A549 (cell line): ENCODE data around the gene SPECC1L. TPM values are rescaled to one million over a fixed set of nuclear protein-coding genes. Genes with fewer than 3 reads are reported as not detected.
"Not testable (repeated sequence)": the region's sequence is repeated elsewhere in the genome, so short reads cannot be mapped to it uniquely, and the experiment has no call there.

Source experiments
- ATAC-seq, 2 experiments: fragments of 200-7000 bp in 1 of 2; fragments of >200 bp in 1 of 2; cut with Nextera tagmentation in 1 of 2; cut with Tn5 transposase in 1 of 2; 3 replicates each; pipeline versions ENCODE4 v1.8.0 to v1.9.1; 2018 to 2020; ENCODE audit warnings: mild to moderate bottlenecking in 1 of 2, moderate library complexity in 1 of 2
- CTCF ChIA-PET: fragments of 300-600 bp; sonication (Branson Sonifier 250); formaldehyde crosslinking; extraction: SDS; loops from one replicate; lab custom pipeline; 2021; ENCODE audit warnings: antibody characterized with exemption, inconsistent platforms; lab: Yijun Ruan, JAX
- POLR2A ChIA-PET: fragments of 350-600 bp; formaldehyde crosslinking; extraction: SDS; loops from one replicate; lab custom pipeline; 2021; ENCODE audit warnings: antibody characterized with exemption, inconsistent platforms; lab: Yijun Ruan, JAX
- DNase-seq, 2 experiments: peaks; one replicate each; pipeline versions ENCODE4 v3.0.0 to v3.0.0-alpha.2; 2011 to 2016; ENCODE audit warnings: low read depth in 1 of 2, low spot score in 1 of 2
- FAIRE-seq: peaks from 2 replicates; lab custom pipeline; 2011; peaks lifted over from hg19 to GRCh38; lab: Jason Lieb, UNC
- H3K27ac ChIP-seq, 2 experiments: fragments of >200 bp; sonication (Bioruptor Twin); formaldehyde crosslinking; 3 replicates each; pipeline ENCODE4 v1.5.1; 2016 to 2017
- H3K4me1 ChIP-seq: fragments of >200 bp; sonication (Bioruptor Twin); formaldehyde crosslinking; 3 replicates; pipeline ENCODE4 v1.6.1; 2016
- H3K4me2 ChIP-seq: fragments of >200 bp; sonication (Bioruptor Twin); formaldehyde crosslinking; 3 replicates; pipeline ENCODE4 v1.6.1; 2016
- H3K4me3 ChIP-seq: fragments of >200 bp; sonication (Bioruptor Twin); formaldehyde crosslinking; 3 replicates; pipeline ENCODE4 v1.5.1; 2016
- H3K9me3 ChIP-seq: fragments of >200 bp; sonication (Bioruptor Twin); formaldehyde crosslinking; 3 replicates; pipeline ENCODE4 v1.6.1; 2016
- CBX8 ChIP-seq: fragments of 200-600 bp; sonication (generic); IDR thresholded peaks from 2 replicates; pipeline ENCODE4 v1.6.1; 2016
- EHF ChIP-seq: fragments of 250-450 bp; sonication (Bioruptor Pico); IDR thresholded peaks from 2 replicates; pipeline ENCODE4 v1.5.0; 2020; ENCODE audit warnings: mild to moderate bottlenecking
- EHMT2 ChIP-seq: fragments of 200-600 bp; sonication (generic); IDR thresholded peaks from 2 replicates; pipeline ENCODE4 v1.6.1; 2016; ENCODE audit warnings: antibody characterized with exemption, low read depth, mild to moderate bottlenecking, moderate library complexity
- ELK1 ChIP-seq: fragments of 150-350 bp; IDR thresholded peaks from 2 replicates; pipeline ENCODE4 v1.6.1; 2014; ENCODE audit warnings: low read depth, mild to moderate bottlenecking, low read length
- GATA3 ChIP-seq: IDR thresholded peaks from 2 replicates; pipeline ENCODE4 v1.6.1; 2012; ENCODE audit warnings: borderline replicate concordance
- HES2 ChIP-seq: fragments of >200 bp; sonication (Bioruptor Twin); formaldehyde crosslinking; IDR thresholded peaks from 2 replicates; pipeline ENCODE4 v1.6.1; 2016
- HOXA7 ChIP-seq: fragments of 250-450 bp; sonication (Bioruptor Pico); IDR thresholded peaks from 2 replicates; pipeline ENCODE4 v1.5.0; 2020; ENCODE audit warnings: mild to moderate bottlenecking, moderate library complexity
- KDM5A ChIP-seq: fragments of 200-600 bp; sonication (generic); IDR thresholded peaks from 2 replicates; pipeline ENCODE4 v1.6.1; 2016; ENCODE audit warnings: antibody characterized with exemption, mild to moderate bottlenecking
- MYC ChIP-seq: IDR thresholded peaks from 2 replicates; pipeline ENCODE4 v1.6.1; 2012; ENCODE audit warnings: mild to moderate bottlenecking, inconsistent platforms, low read length, improper control_type of control experiment, borderline replicate concordance
- NPAS2 ChIP-seq: fragments of 250-450 bp; sonication (Bioruptor Pico); IDR thresholded peaks from 2 replicates; pipeline ENCODE4 v1.8.0; 2022; ENCODE audit warnings: mild to moderate bottlenecking, moderate library complexity, borderline replicate concordance
- PHF8 ChIP-seq: fragments of 200-600 bp; sonication (generic); IDR thresholded peaks from 2 replicates; pipeline ENCODE4 v1.6.1; 2016; ENCODE audit warnings: low read depth, mild to moderate bottlenecking, antibody characterized with exemption, moderate library complexity, borderline replicate concordance
- POLR2AphosphoS2 ChIP-seq: conservative IDR thresholded peaks from 2 replicates; pipeline ENCODE4 v1.6.1; 2012; ENCODE audit warnings: low read length, improper control_type of control experiment, inconsistent platforms
- RFX5 ChIP-seq: fragments of 450-650 bp; IDR thresholded peaks from 2 replicates; pipeline ENCODE4 v1.7.1; 2014; ENCODE audit warnings: antibody characterized with exemption, mild to moderate bottlenecking, moderate library complexity
- SREBF2 ChIP-seq: fragments of 450-650 bp; IDR thresholded peaks from 2 replicates; pipeline ENCODE4 v1.6.1; 2014; ENCODE audit warnings: mild to moderate bottlenecking, moderate library complexity
- TFCP2L1 ChIP-seq: fragments of 250-450 bp; sonication (Bioruptor Pico); IDR thresholded peaks from 2 replicates; pipeline ENCODE4 v1.5.0; 2021; ENCODE audit warnings: mild to moderate bottlenecking
- ZFP36 ChIP-seq: fragments of 450-650 bp; IDR thresholded peaks from 2 replicates; pipeline ENCODE4 v1.6.1; 2014; ENCODE audit warnings: borderline replicate concordance; ENCODE audit not compliant: partially characterized antibody
- ZNF302 ChIP-seq: fragments of 250-450 bp; sonication (Bioruptor Pico); IDR thresholded peaks from 2 replicates; pipeline ENCODE4 v1.9.0; 2021; ENCODE audit warnings: inconsistent platforms, mild to moderate bottlenecking, moderate library complexity
- ZSCAN20 ChIP-seq: fragments of 250-450 bp; sonication (Bioruptor Pico); IDR thresholded peaks from 2 replicates; pipeline ENCODE4 v1.8.0; 2022; ENCODE audit warnings: mild to moderate bottlenecking, moderate library complexity
- WGBS: methylation state at CpG from one replicate; pipeline ENCODE4 v1.1.6; 2017; ENCODE audit errors: missing lambda C conversion rate; 5-methylcytosine and 5-hydroxymethylcytosine counted together
- polyA plus RNA-seq, 4 experiments: library from polyadenylated mRNA; depleted of rRNA in 3 of 4; stranded (reverse); fragments of >200 nt; fragmentation: RNase III in 1 of 4; extraction: RNeasy Plus Mini Kit Qiagen cat#74134 plus additional on column Dnase treatment in 1 of 4; gene quantifications; 2 replicates in 3 of 4; 3 replicates in 1 of 4; pipeline ENCODE4 v1.2.3, GENCODE V29; 2011 to 2017
- TF ChIP-seq, protein P1 (sequence below): fragments of 250-450 bp; sonication (Bioruptor Pico); IDR thresholded peaks from 2 replicates; pipeline ENCODE4 v1.5.0; 2021; ENCODE audit warnings: mild to moderate bottlenecking, moderate library complexity, borderline replicate concordance
- TF ChIP-seq, protein P2 (sequence below): fragments of 250-450 bp; sonication (Bioruptor Pico); IDR thresholded peaks from 2 replicates; pipeline ENCODE4 v1.5.0; 2020; ENCODE audit warnings: low read depth, mild to moderate bottlenecking, moderate library complexity

SPECC1L gene
- polyA plus RNA-seq, 2 of the 4 experiments (the other 2 are of a cell fraction): 14.8 to 25.2 TPM

- no peak overlapping the region for H3K27ac ChIP-seq
- H3K9me3 ChIP-seq: no peaks in the 10 kb centered on the region
- no peak overlapping the region for H3K4me2 ChIP-seq
- FAIRE-seq (no peak), ATAC-seq (no peak), DNase-seq (no peak)
- peaks cover 46% of the 10 kb centered on the region for H3K4me1 ChIP-seq
- TF ChIP-seq EHMT2 (no peak), HOXA7 (CRISPR knock-in tag) (no peak), ELK1 (no peak), POLR2AphosphoS2 (no peak), ZNF302 (CRISPR knock-in tag) (no peak), ZFP36 (no peak), TFCP2L1 (CRISPR knock-in tag) (no peak), CBX8 (no peak)
- TF ChIP-seq, protein P1, sequence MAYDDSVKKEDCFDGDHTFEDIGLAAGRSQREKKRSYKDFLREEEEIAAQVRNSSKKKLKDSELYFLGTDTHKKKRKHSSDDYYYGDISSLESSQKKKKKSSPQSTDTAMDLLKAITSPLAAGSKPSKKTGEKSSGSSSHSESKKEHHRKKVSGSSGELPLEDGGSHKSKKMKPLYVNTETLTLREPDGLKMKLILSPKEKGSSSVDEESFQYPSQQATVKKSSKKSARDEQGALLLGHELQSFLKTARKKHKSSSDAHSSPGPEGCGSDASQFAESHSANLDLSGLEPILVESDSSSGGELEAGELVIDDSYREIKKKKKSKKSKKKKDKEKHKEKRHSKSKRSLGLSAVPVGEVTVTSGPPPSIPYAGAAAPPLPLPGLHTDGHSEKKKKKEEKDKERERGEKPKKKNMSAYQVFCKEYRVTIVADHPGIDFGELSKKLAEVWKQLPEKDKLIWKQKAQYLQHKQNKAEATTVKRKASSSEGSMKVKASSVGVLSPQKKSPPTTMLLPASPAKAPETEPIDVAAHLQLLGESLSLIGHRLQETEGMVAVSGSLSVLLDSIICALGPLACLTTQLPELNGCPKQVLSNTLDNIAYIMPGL: no peak
- no peak overlapping the region for H3K4me3 ChIP-seq
- CTCF ChIA-PET: no interaction called here
- POLR2A ChIA-PET: interaction anchor here (1.0 kb wide), 1 partner anchor 265 kb away, joined by 5 read pairs; the partner anchor contains the start of gene GUCD1
Measured at GRCh38 chr22:24290459-24290858, 19.8 kb downstream of the SPECC1L start.

GRCh38 chr22:24291515-24292201 lies 21.0 kb downstream of the SPECC1L start:
- no peaks in the 10 kb centered on the region for H3K9me3 ChIP-seq
- H3K4me3 ChIP-seq: no peak overlapping the region
- TF ChIP-seq ELK1: no peak
- TF ChIP-seq EHF (CRISPR knock-in tag): no peak
- TF ChIP-seq RFX5: no peak
- no peak for TF ChIP-seq NPAS2
- no peak for TF ChIP-seq ZNF302 (CRISPR knock-in tag)
- TF ChIP-seq KDM5A: no peak
- no peak for TF ChIP-seq MYC
- TF ChIP-seq PHF8: no peak
- no peak for TF ChIP-seq ZSCAN20
- TF ChIP-seq GATA3: no peak
- no peak for TF ChIP-seq SREBF2
- TF ChIP-seq ZFP36: no peak
- no peak for TF ChIP-seq HES2
- TF ChIP-seq, protein P2, sequence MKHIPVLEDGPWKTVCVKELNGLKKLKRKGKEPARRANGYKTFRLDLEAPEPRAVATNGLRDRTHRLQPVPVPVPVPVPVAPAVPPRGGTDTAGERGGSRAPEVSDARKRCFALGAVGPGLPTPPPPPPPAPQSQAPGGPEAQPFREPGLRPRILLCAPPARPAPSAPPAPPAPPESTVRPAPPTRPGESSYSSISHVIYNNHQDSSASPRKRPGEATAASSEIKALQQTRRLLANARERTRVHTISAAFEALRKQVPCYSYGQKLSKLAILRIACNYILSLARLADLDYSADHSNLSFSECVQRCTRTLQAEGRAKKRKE (CRISPR knock-in tag): no peak
- TF ChIP-seq, all 56 proteins: peak for 0
- ChIA-PET POLR2A (interaction anchor here (1.0 kb wide), 1 partner anchor 263 kb away, joined by 5 read pairs; the partner anchor contains the start of gene GUCD1), CTCF (interaction anchor here (1.3 kb wide), 1 partner anchor 126 kb away, joined by 3 read pairs; no protein-coding TSS in a partner anchor)
- no peak overlapping the region; the same call in 2 of the 3 replicates for H3K4me2 ChIP-seq
- FAIRE-seq (no peak), ATAC-seq (no peak), DNase-seq (no peak)
- H3K27ac ChIP-seq: no peak overlapping the region
- 91% methylated on average over 3 of the region's 3 CpGs for WGBS
- peaks cover 38% of the 10 kb centered on the region for H3K4me1 ChIP-seq

- H3K9me3 ChIP-seq, DNase-seq, FAIRE-seq, ATAC-seq, H3K4me3 ChIP-seq, POLR2A ChIA-PET, H3K4me2 ChIP-seq, H3K27ac ChIP-seq: not testable (repeated sequence)
- CTCF ChIA-PET: interaction anchor here (1.3 kb wide), 1 partner anchor 127 kb away, joined by 3 read pairs; no protein-coding TSS in a partner anchor
- peaks cover 38% of the 10 kb centered on the region for H3K4me1 ChIP-seq
- 93% methylated on average over 3 of the region's 3 CpGs for WGBS
Measured at GRCh38 chr22:24292202-24292830, 21.7 kb downstream of the SPECC1L start.

DNA sequence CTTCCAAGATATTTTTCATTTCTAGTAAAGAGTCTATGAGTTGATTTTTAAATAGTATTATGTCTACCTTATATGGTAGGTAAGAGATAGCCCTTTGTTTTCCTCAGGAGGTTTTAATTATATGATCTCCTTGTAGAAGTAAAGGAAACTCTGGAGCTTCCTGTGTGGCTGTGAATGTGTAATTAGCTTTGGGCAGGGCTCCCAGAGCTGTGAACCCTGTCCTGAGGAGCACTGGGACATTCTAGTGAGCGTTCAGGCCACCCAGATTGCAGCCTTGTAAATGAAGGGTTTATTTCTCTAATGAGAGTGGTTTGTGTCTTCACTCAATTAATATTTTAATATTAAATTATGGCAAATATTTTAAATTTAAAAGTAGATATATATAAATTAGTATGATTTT lies 24.3 kb downstream of the SPECC1L start:
- ATAC-seq, FAIRE-seq, H3K4me3 ChIP-seq, DNase-seq, H3K9me3 ChIP-seq, H3K4me2 ChIP-seq, H3K27ac ChIP-seq, POLR2A ChIA-PET: not testable (repeated sequence)
- CTCF ChIA-PET: interaction anchor here (0.7 kb wide), 1 partner anchor 125 kb away, joined by 3 read pairs; no protein-coding TSS in a partner anchor
- H3K4me1 ChIP-seq: peaks cover 24% of the 10 kb centered on the region
- WGBS: 81% methylated on average over 1 of the region's 1 CpG
